Neutrophil (primary cell): Measurements from ENCODE around the gene ICA1L.

Experiments
- H3K27ac ChIP-seq: fragments of 200-600 bp; sonication (generic); 2 replicates; pipeline ENCODE4 v1.5.1; 2016; ENCODE audit warnings: mild to moderate bottlenecking, moderate library complexity
- H3K27me3 ChIP-seq: fragments of 200-600 bp; sonication (generic); 2 replicates; pipeline ENCODE4 v1.6.0; 2016; ENCODE audit warnings: mild to moderate bottlenecking
- H3K36me3 ChIP-seq: fragments of 200-600 bp; sonication (generic); 2 replicates; pipeline ENCODE4 v1.5.1; 2017
- H3K4me1 ChIP-seq, 2 experiments: fragments of 200-600 bp in 1 of 2; sonication (generic) in 1 of 2; 1 replicate in 1 of 2; 2 replicates in 1 of 2; pipeline versions ENCODE4 v1.5.1 to v1.6.1; 2013 to 2016; ENCODE audit warnings: low read depth in 1 of 2, low read length in 1 of 2, mild to moderate bottlenecking in 1 of 2, moderate library complexity in 1 of 2; ENCODE audit not compliant: control insufficient read depth in 1 of 2, insufficient read depth in 1 of 2
- H3K4me3 ChIP-seq, 2 experiments: fragments of 200-600 bp in 1 of 2; sonication (generic) in 1 of 2; 1 replicate in 1 of 2; 2 replicates in 1 of 2; pipeline ENCODE4 v1.5.1; 2013 to 2016; ENCODE audit warnings: low read depth in 1 of 2, low read length in 1 of 2, mild to moderate bottlenecking in 1 of 2, moderate library complexity in 1 of 2
- H3K9me3 ChIP-seq: fragments of 200-600 bp; sonication (generic); 2 replicates; pipeline ENCODE4 v1.5.1; 2016
- CTCF ChIP-seq: fragments of 200-600 bp; sonication (generic); IDR thresholded peaks from 2 replicates; pipeline ENCODE4 v1.5.1; 2016; ENCODE audit warnings: antibody characterized with exemption

ICA1L gene

GRCh38 chr2:202749477-202749876 lies 122.1 kb downstream of the ICA1L start:
- no peak overlapping the region for H3K27ac ChIP-seq
- H3K9me3 ChIP-seq: no peaks in the 10 kb centered on the region
- no peaks in the 10 kb centered on the region for H3K36me3 ChIP-seq
- H3K27me3 ChIP-seq: no peaks in the 10 kb centered on the region
- H3K4me1 ChIP-seq: no peaks in the 10 kb centered on the region
- H3K4me3 ChIP-seq: no peak overlapping the region
- TF ChIP-seq CTCF: no peak

- Histone ChIP-seq H3K4me3 (no peak overlapping the region), H3K27ac (no peak overlapping the region), H3K36me3 (no peaks in the 10 kb centered on the region), H3K9me3 (no peaks in the 10 kb centered on the region), H3K27me3 (no peaks in the 10 kb centered on the region), H3K4me1 (no peaks in the 10 kb centered on the region)
- no peak for TF ChIP-seq CTCF
Measured at GRCh38 chr2:202743613-202744012, 128.0 kb downstream of the ICA1L start.

GRCh38 chr2:202736826-202737225 lies 134.7 kb downstream of the ICA1L start:
- Histone ChIP-seq H3K36me3 (no peaks in the 10 kb centered on the region), H3K9me3 (peaks cover 14% of the 10 kb centered on the region), H3K4me1 (no peaks in the 10 kb centered on the region), H3K27ac (no peak overlapping the region), H3K4me3 (no peak overlapping the region), H3K27me3 (no peaks in the 10 kb centered on the region)
- TF ChIP-seq CTCF: no peak

GRCh38 chr2:202726070-202726469 lies 145.5 kb downstream of the ICA1L start:
- H3K36me3 ChIP-seq: no peaks in the 10 kb centered on the region
- no peak overlapping the region for H3K4me3 ChIP-seq
- no peaks in the 10 kb centered on the region for H3K9me3 ChIP-seq
- H3K4me1 ChIP-seq: no peaks in the 10 kb centered on the region
- no peaks in the 10 kb centered on the region for H3K27me3 ChIP-seq
- TF ChIP-seq CTCF: no peak
- no peak overlapping the region for H3K27ac ChIP-seq

- no peaks in the 10 kb centered on the region for H3K9me3 ChIP-seq
- no peak overlapping the region for H3K27ac ChIP-seq
- no peaks in the 10 kb centered on the region for H3K4me1 ChIP-seq
- H3K27me3 ChIP-seq: no peaks in the 10 kb centered on the region
- H3K36me3 ChIP-seq: no peaks in the 10 kb centered on the region
- no peak overlapping the region for H3K4me3 ChIP-seq
- TF ChIP-seq CTCF: no peak
Measured at GRCh38 chr2:202723746-202724145, 147.8 kb downstream of the ICA1L start.
